Ishikawa (cell line): ENCODE results near the gene METTL25.

ENCODE experiments used
- CEBPB ChIP-seq: IDR thresholded peaks from 2 replicates; pipeline ENCODE4 v1.6.1; 2012
- CREB1 ChIP-seq: IDR thresholded peaks from 2 replicates; pipeline ENCODE4 v1.6.1; 2012; ENCODE audit warnings: low read depth
- EGR1 ChIP-seq: IDR thresholded peaks from 2 replicates; pipeline ENCODE4 v1.6.1; 2012
- EP300 ChIP-seq: IDR thresholded peaks from 2 replicates; pipeline ENCODE4 v1.6.1; 2012; ENCODE audit warnings: borderline replicate concordance
- FOXM1 ChIP-seq: IDR thresholded peaks from 2 replicates; pipeline ENCODE4 v1.6.1; 2012; ENCODE audit warnings: low read depth, borderline replicate concordance
- MAX ChIP-seq: IDR thresholded peaks from 2 replicates; pipeline ENCODE4 v1.6.1; 2012
- NFIC ChIP-seq: IDR thresholded peaks from 2 replicates; pipeline ENCODE4 v1.6.1; 2012
- RAD21 ChIP-seq: IDR thresholded peaks from 2 replicates; pipeline ENCODE4 v1.6.1; 2012; ENCODE audit warnings: low read depth
- TAF1 ChIP-seq: IDR thresholded peaks from 2 replicates; pipeline ENCODE4 v1.6.1; 2012; ENCODE audit warnings: low read depth, mild to moderate bottlenecking
- TCF12 ChIP-seq: IDR thresholded peaks from 2 replicates; pipeline ENCODE4 v1.6.1; 2012; ENCODE audit warnings: low read depth
- TEAD4 ChIP-seq: IDR thresholded peaks from 2 replicates; pipeline ENCODE4 v1.6.1; 2012
- USF1 ChIP-seq: IDR thresholded peaks from 2 replicates; pipeline ENCODE4 v1.6.1; 2012
- YY1 ChIP-seq: IDR thresholded peaks from 2 replicates; pipeline ENCODE4 v1.6.1; 2012; ENCODE audit warnings: low read depth
- ZBTB7A ChIP-seq: IDR thresholded peaks from 2 replicates; pipeline ENCODE4 v1.6.1; 2012; ENCODE audit warnings: low read depth
- TF ChIP-seq, protein P1 (sequence below): IDR thresholded peaks from 2 replicates; pipeline ENCODE4 v1.6.1; 2012; ENCODE audit warnings: low read depth, mild to moderate bottlenecking

The METTL25 gene

DNA sequence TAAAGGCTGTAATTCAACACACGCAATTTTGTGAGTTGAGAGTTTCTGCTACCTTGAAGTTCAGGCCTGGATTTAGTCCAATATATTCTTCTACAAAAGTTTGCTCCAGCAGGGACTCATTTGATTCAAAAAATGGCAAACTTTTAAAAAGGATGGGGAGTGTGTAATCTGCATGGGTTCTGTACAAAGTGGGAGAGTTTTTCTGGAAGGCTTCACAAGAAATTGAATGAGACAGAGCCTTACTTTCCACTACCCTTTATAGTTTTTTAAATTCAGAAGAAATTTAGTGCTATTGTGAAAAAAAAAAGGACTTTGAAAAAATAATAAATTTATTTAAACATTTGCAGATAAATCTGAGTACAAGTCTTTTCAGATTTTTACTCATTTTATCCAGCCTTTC lies 116.9 kb downstream of the METTL25 start:
- TF ChIP-seq NFIC (no peak), RAD21 (no peak), CEBPB (no peak), YY1 (no peak), TAF1 (no peak), MAX (no peak)
- TF ChIP-seq, protein P1, sequence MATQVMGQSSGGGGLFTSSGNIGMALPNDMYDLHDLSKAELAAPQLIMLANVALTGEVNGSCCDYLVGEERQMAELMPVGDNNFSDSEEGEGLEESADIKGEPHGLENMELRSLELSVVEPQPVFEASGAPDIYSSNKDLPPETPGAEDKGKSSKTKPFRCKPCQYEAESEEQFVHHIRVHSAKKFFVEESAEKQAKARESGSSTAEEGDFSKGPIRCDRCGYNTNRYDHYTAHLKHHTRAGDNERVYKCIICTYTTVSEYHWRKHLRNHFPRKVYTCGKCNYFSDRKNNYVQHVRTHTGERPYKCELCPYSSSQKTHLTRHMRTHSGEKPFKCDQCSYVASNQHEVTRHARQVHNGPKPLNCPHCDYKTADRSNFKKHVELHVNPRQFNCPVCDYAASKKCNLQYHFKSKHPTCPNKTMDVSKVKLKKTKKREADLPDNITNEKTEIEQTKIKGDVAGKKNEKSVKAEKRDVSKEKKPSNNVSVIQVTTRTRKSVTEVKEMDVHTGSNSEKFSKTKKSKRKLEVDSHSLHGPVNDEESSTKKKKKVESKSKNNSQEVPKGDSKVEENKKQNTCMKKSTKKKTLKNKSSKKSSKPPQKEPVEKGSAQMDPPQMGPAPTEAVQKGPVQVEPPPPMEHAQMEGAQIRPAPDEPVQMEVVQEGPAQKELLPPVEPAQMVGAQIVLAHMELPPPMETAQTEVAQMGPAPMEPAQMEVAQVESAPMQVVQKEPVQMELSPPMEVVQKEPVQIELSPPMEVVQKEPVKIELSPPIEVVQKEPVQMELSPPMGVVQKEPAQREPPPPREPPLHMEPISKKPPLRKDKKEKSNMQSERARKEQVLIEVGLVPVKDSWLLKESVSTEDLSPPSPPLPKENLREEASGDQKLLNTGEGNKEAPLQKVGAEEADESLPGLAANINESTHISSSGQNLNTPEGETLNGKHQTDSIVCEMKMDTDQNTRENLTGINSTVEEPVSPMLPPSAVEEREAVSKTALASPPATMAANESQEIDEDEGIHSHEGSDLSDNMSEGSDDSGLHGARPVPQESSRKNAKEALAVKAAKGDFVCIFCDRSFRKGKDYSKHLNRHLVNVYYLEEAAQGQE, result no peak

DNA sequence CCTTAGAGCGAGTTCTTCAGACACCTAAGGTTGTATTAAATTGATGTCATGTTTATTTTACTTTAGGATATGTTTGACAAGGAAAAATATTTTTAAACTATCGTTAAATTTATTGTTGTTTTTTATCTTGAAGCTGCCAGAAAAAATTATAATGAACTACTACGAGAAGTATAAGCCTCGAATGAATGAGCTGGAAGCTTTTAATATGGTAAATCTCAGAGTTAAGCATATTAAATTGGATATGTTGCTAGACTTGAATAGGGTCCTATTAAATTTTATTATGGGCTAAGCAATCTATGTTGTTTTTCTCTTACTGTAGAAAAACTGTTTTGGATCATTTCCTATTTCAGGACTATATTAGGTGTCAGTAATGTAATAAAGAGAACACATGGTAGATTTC lies 118.2 kb downstream of the METTL25 start:
- no peak for TF ChIP-seq USF1
- no peak for TF ChIP-seq YY1
- TF ChIP-seq, protein P1, result no peak
- no peak for TF ChIP-seq EP300
- no peak for TF ChIP-seq CEBPB
- TF ChIP-seq ZBTB7A, result no peak
- TF ChIP-seq TCF12, result no peak
- no peak for TF ChIP-seq TAF1
- no peak for TF ChIP-seq FOXM1
- no peak for TF ChIP-seq TEAD4
- no peak for TF ChIP-seq NFIC
- no peak for TF ChIP-seq MAX
- TF ChIP-seq CREB1, result no peak
- no peak for TF ChIP-seq RAD21
- no peak for TF ChIP-seq EGR1

DNA sequence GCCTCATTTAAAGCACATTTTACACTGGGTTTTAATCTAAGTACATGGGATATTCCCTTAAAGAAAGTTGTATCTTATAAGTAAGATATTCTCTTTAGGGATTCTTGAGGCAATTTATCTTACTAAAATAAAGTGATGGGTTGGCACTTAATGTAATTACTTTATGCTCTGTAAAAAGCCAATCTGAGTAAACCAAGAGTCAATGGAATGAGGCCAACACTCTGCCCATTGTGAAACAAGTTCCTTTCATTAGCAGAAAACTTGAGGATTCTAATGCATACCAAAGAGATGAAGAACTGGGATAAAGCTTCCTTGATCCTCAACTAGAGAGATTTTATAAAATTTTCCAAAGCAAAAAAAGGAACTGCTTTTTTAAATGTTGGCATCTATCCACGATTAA lies 121.2 kb downstream of the METTL25 start:
- TF ChIP-seq, protein P1, result no peak
- no peak for TF ChIP-seq EP300
- TF ChIP-seq USF1, result no peak
- no peak for TF ChIP-seq CEBPB
- TF ChIP-seq TAF1, result no peak
- TF ChIP-seq CREB1, result no peak
- no peak for TF ChIP-seq TEAD4
- no peak for TF ChIP-seq RAD21
- TF ChIP-seq YY1, result no peak
- TF ChIP-seq TCF12, result no peak
- TF ChIP-seq ZBTB7A, result no peak
- no peak for TF ChIP-seq NFIC
- no peak for TF ChIP-seq EGR1
- no peak for TF ChIP-seq FOXM1
- no peak for TF ChIP-seq MAX

- no peak for TF ChIP-seq YY1
- no peak for TF ChIP-seq EGR1
- TF ChIP-seq TEAD4, result no peak
- no peak for TF ChIP-seq CREB1
- no peak for TF ChIP-seq CEBPB
- no peak for TF ChIP-seq MAX
- TF ChIP-seq ZBTB7A, result no peak
- TF ChIP-seq TAF1, result no peak
- TF ChIP-seq, protein P1, result no peak
- TF ChIP-seq USF1, result no peak
- no peak for TF ChIP-seq RAD21
- no peak for TF ChIP-seq FOXM1
- no peak for TF ChIP-seq NFIC
- TF ChIP-seq TCF12, result no peak
- TF ChIP-seq EP300, result no peak
These were observed 122.3 kb downstream of the METTL25 start for GRCh38 chr12:82480606-82481005.
